K562 (cell line): Measurements from ENCODE around the gene CCDC13. TPM values are rescaled to one million over a fixed set of nuclear protein-coding genes. Genes with fewer than 3 reads are reported as not detected.

Source experiments
- ADNP ChIP-seq: fragments of 200-800 bp; sonication (Bioruptor generic); IDR thresholded peaks from 2 replicates; pipeline ENCODE4 v1.6.1; 2016; ENCODE audit warnings: missing genetic modification characterization, missing compliant biosample characterization
- ATF1 ChIP-seq, 2 experiments: fragments of 450-650 bp in 1 of 2; IDR thresholded peaks; 2 replicates each; pipeline ENCODE4 v1.6.1; 2016; ENCODE audit warnings: missing compliant biosample characterization in 1 of 2, missing genetic modification characterization in 1 of 2
- BRD9 ChIP-seq: fragments of 450-650 bp; IDR thresholded peaks from 2 replicates; pipeline ENCODE4 v1.6.1; 2018; ENCODE audit warnings: low read depth; ENCODE audit not compliant: partially characterized antibody
- CREB1 ChIP-seq, 2 experiments: sonication (generic) in 1 of 2; formaldehyde crosslinking in 1 of 2; IDR thresholded peaks; 2 replicates each; pipeline versions ENCODE4 v1.6.1 to v1.8.0; 2012 to 2022; ENCODE audit warnings: inconsistent platforms in 1 of 2, mild to moderate bottlenecking in 1 of 2, missing genetic modification reagents in 1 of 2, moderate library complexity in 1 of 2
- CREB3L1 ChIP-seq: fragments of 450-650 bp; IDR thresholded peaks from 2 replicates; pipeline ENCODE4 v1.6.1; 2014; ENCODE audit warnings: low read depth, mild to moderate bottlenecking, moderate library complexity, borderline replicate concordance
- E2F6 ChIP-seq, 2 experiments: IDR thresholded peaks; 2 replicates each; pipeline ENCODE4 v1.6.1; 2011; ENCODE audit warnings: borderline replicate concordance in 1 of 2, control low read depth in 1 of 2, low read depth in 1 of 2, low read length in 1 of 2, mild to moderate bottlenecking in 1 of 2, mixed read lengths in 1 of 2, moderate library complexity in 1 of 2; ENCODE audit not compliant: insufficient read depth in 1 of 2, insufficient read length in 1 of 2, poor library complexity in 1 of 2, severe bottlenecking in 1 of 2; ENCODE audit errors: extremely low read depth in 1 of 2
- EGR1 ChIP-seq: fragments of 450-650 bp; conservative IDR thresholded peaks from 2 replicates; pipeline ENCODE4 v1.6.1; 2017; ENCODE audit warnings: mild to moderate bottlenecking
- EP300 ChIP-seq: IDR thresholded peaks from 2 replicates; pipeline ENCODE4 v1.6.1; 2012; ENCODE audit warnings: low read length, improper control_type of control experiment
- FOXM1 ChIP-seq, 2 experiments: fragments of 450-650 bp in 1 of 2; sonication (generic) in 1 of 2; formaldehyde crosslinking in 1 of 2; IDR thresholded peaks; 2 replicates each; pipeline versions ENCODE4 v1.6.1 to v1.9.0; 2017 to 2022; ENCODE audit warnings: low read depth in 2 of 2, mild to moderate bottlenecking in 2 of 2, missing genetic modification reagents in 1 of 2, moderate library complexity in 1 of 2
- HDAC8 ChIP-seq: fragments of 450-650 bp; IDR thresholded peaks from 2 replicates; pipeline ENCODE4 v1.6.1; 2016; ENCODE audit warnings: mild to moderate bottlenecking, missing genetic modification characterization, moderate library complexity, missing compliant biosample characterization
- HNRNPUL1 ChIP-seq: fragments of 200-400 bp; formaldehyde crosslinking; IDR thresholded peaks from 2 replicates; pipeline ENCODE4 v1.6.1; 2017; ENCODE audit warnings: low read length
- MEF2A ChIP-seq: IDR thresholded peaks from 2 replicates; pipeline ENCODE4 v1.6.1; 2011; ENCODE audit warnings: low read depth, mild to moderate bottlenecking, low read length, moderate library complexity; ENCODE audit not compliant: control insufficient read depth
- NCOA2 ChIP-seq, 2 experiments: fragments of 450-650 bp; IDR thresholded peaks; 2 replicates each; pipeline ENCODE4 v1.6.1; 2018; ENCODE audit warnings: mild to moderate bottlenecking in 2 of 2, moderate library complexity in 1 of 2; ENCODE audit not compliant: partially characterized antibody in 2 of 2
- NCOR1 ChIP-seq: fragments of 450-650 bp; IDR thresholded peaks from 2 replicates; pipeline ENCODE4 v1.6.1; 2016; ENCODE audit warnings: mild to moderate bottlenecking, moderate library complexity
- NFIX ChIP-seq: fragments of 250-450 bp; sonication (Bioruptor Pico); IDR thresholded peaks from 2 replicates; pipeline ENCODE4 v1.4.0; 2020; ENCODE audit warnings: low read depth, mild to moderate bottlenecking, moderate library complexity
- NR1H2 ChIP-seq: sonication (generic); formaldehyde crosslinking; IDR thresholded peaks from 2 replicates; pipeline ENCODE4 v1.4.0; 2020; ENCODE audit warnings: mild to moderate bottlenecking, missing genetic modification reagents
- SMAD2 ChIP-seq: fragments of 150-350 bp; IDR thresholded peaks from 2 replicates; pipeline ENCODE4 v1.6.1; 2014; ENCODE audit warnings: low read depth, mild to moderate bottlenecking, low read length
- TAL1 ChIP-seq: fragments of 450-650 bp; IDR thresholded peaks from 2 replicates; pipeline ENCODE4 v1.6.1; 2016; ENCODE audit warnings: mild to moderate bottlenecking
- THRAP3 ChIP-seq: fragments of 450-650 bp; IDR thresholded peaks from 2 replicates; pipeline ENCODE4 v1.6.1; 2016; ENCODE audit warnings: mild to moderate bottlenecking, inconsistent platforms, borderline replicate concordance
- ZFPM2 ChIP-seq: fragments of 250-450 bp; sonication (Bioruptor Pico); IDR thresholded peaks from 2 replicates; pipeline ENCODE4 v1.5.1; 2022; ENCODE audit warnings: mild to moderate bottlenecking
- ZNF644 ChIP-seq: fragments of 200-800 bp; sonication (Bioruptor generic); IDR thresholded peaks from 2 replicates; pipeline ENCODE4 v1.6.1; 2016; ENCODE audit warnings: low read depth, missing genetic modification characterization, missing compliant biosample characterization
- polyA plus RNA-seq, 8 experiments: library from polyadenylated mRNA; depleted of rRNA in 4 of 8; stranded (reverse) in 5 of 8; unstranded in 3 of 8; fragments of >200 nt; fragmentation: Nextera tagmentation in 2 of 8; fragmentation: Illumina TruSeq in 1 of 8; extraction: Ambion mirVana in 2 of 8; extraction: Trizol in 1 of 8; gene quantifications; 2 replicates each; pipeline versions ENCODE4 v1.2.1 to v1.2.3, GENCODE V29; 2011 to 2014; ENCODE audit warnings: inconsistent platforms in 1 of 8, missing spikeins in 1 of 8
- total RNA-seq, 7 experiments: library from RNA; depleted of rRNA in 6 of 7; stranded (reverse); fragments of >200 nt in 6 of 7; fragmentation: Illumina TruSeq in 2 of 7; extraction: Trizol in 2 of 7; gene quantifications; 2 replicates each; pipeline versions ENCODE4 v1.2.1 to v1.2.3, GENCODE V29; 2011 to 2021; ENCODE audit warnings: low replicate concordance in 1 of 7
- TF ChIP-seq, protein P1 (sequence below): conservative IDR thresholded peaks from 2 replicates; pipeline ENCODE4 v1.6.1; 2011; ENCODE audit warnings: low read depth, mild to moderate bottlenecking, low read length; ENCODE audit not compliant: control insufficient read depth
- TF ChIP-seq, protein P2 (sequence below): fragments of 450-650 bp; IDR thresholded peaks from 2 replicates; pipeline ENCODE4 v1.6.1; 2017; ENCODE audit warnings: antibody characterized with exemption

The CCDC13 gene
- total and polyA plus RNA-seq, 9 of the 15 experiments (the other 6 are each of a cell fraction or from before 2014, with no cell fraction given), result 0.20 to 0.70 (median 0.48) TPM; not detected in 2

GRCh38 chr3:42814914-42815507 is 42.0 kb upstream of the CCDC13 start (continued):
- peak; percentile 31; the same call in 1 of the 2 replicates for TF ChIP-seq NCOR1
- TF ChIP-seq SMAD2, result no peak
- no peak for TF ChIP-seq NR1H2 (CRISPR knock-in tag)
- TF ChIP-seq MEF2A, result no peak
- TF ChIP-seq ZNF644, result no peak
- peak; percentile 69 for TF ChIP-seq NFIX (CRISPR knock-in tag)
- no peak for TF ChIP-seq HDAC8
- TF ChIP-seq CREB1 (IDR thresholded peaks at IDR 0.05), result no peak
- TF ChIP-seq CREB1 (CRISPR knock-in tag; IDR thresholded peaks at IDR 0.05), result no peak
- TF ChIP-seq, protein P1, sequence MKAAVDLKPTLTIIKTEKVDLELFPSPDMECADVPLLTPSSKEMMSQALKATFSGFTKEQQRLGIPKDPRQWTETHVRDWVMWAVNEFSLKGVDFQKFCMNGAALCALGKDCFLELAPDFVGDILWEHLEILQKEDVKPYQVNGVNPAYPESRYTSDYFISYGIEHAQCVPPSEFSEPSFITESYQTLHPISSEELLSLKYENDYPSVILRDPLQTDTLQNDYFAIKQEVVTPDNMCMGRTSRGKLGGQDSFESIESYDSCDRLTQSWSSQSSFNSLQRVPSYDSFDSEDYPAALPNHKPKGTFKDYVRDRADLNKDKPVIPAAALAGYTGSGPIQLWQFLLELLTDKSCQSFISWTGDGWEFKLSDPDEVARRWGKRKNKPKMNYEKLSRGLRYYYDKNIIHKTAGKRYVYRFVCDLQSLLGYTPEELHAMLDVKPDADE, result no peak
- no peak for TF ChIP-seq CREB3L1
- TF ChIP-seq ADNP, result no peak
- no peak for TF ChIP-seq E2F6 (IDR thresholded peaks at IDR 0.05; ENCODE audit: borderline replicate concordance in 1 of 2, extremely low read depth in 1 of 2, insufficient read depth in 1 of 2, insufficient read length in 1 of 2, low read depth in 1 of 2, low read length in 1 of 2, poor library complexity in 1 of 2, severe bottlenecking in 1 of 2)
- TF ChIP-seq NCOA2 (IDR thresholded peaks at IDR 0.05; ENCODE audit: partially characterized antibody in 2 of 2), result no peak
- TF ChIP-seq EGR1, result no peak
- no peak for TF ChIP-seq ZFPM2 (CRISPR knock-in tag)
- no peak for TF ChIP-seq HNRNPUL1
- no peak for TF ChIP-seq BRD9
- peak; percentile 61 for TF ChIP-seq TAL1
- 0 out of 2 replicates have a peak, but pooled peaks have one; percentile 8 for TF ChIP-seq EP300
- TF ChIP-seq THRAP3, result no peak
- no peak for TF ChIP-seq ATF1 (CRISPR knock-in tag; IDR thresholded peaks at IDR 0.05)
- TF ChIP-seq ATF1 (tag; IDR thresholded peaks at IDR 0.05), result no peak
- no peak for TF ChIP-seq FOXM1 (IDR thresholded peaks at IDR 0.05; ENCODE audit: low read depth)
- no peak for TF ChIP-seq FOXM1 (CRISPR knock-in tag; IDR thresholded peaks at IDR 0.05; ENCODE audit: low read depth)
- TF ChIP-seq, protein P2, sequence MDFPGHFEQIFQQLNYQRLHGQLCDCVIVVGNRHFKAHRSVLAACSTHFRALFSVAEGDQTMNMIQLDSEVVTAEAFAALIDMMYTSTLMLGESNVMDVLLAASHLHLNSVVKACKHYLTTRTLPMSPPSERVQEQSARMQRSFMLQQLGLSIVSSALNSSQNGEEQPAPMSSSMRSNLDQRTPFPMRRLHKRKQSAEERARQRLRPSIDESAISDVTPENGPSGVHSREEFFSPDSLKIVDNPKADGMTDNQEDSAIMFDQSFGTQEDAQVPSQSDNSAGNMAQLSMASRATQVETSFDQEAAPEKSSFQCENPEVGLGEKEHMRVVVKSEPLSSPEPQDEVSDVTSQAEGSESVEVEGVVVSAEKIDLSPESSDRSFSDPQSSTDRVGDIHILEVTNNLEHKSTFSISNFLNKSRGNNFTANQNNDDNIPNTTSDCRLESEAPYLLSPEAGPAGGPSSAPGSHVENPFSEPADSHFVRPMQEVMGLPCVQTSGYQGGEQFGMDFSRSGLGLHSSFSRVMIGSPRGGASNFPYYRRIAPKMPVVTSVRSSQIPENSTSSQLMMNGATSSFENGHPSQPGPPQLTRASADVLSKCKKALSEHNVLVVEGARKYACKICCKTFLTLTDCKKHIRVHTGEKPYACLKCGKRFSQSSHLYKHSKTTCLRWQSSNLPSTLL, result no peak
